ENCODE results near the gene PSME4. TPM values are rescaled to one million over a fixed set of nuclear protein-coding genes. Genes with fewer than 3 reads are reported as not detected.

PSME4 gene
- total and polyA plus RNA-seq, 2 of the 13 experiments (the other 11 are each of a cell fraction or from before 2014, with no cell fraction given) = 52.1 to 77.8 TPM

- Histone ChIP-seq H3K9me3 (ENCODE audit: low read length) (no peaks in the 10 kb centered on the region), H2AFZ (ENCODE audit: low read length) (no peak overlapping the region), H3K36me3 (replicated peaks in 1 of 2; ENCODE audit: control insufficient read depth in 1 of 2, insufficient read depth in 2 of 2, low read length in 2 of 2) (peaks cover 7 to 20% of the 10 kb centered on the region in 2 experiments; a peak in 4 of 5 replicates), H3K27ac (ENCODE audit: extremely low read length, insufficient read depth, low read length) (no peak overlapping the region), H3K79me2 (ENCODE audit: insufficient read depth, low read length) (no peaks in the 10 kb centered on the region), H3K4me2 (ENCODE audit: low read depth, low read length) (no peak overlapping the region), H4K20me1 (ENCODE audit: insufficient read depth, low read length) (no peaks in the 10 kb centered on the region), H3K4me1 (ENCODE audit: insufficient read depth, low read length) (peaks cover 39% of the 10 kb centered on the region), H3K27me3 (ENCODE audit: control insufficient read depth in 1 of 2, insufficient read depth in 2 of 2, low read length in 2 of 2) (no peaks in the 10 kb centered on the region), H3K9ac (ENCODE audit: insufficient read depth, low read depth, low read length) (no peak overlapping the region), H3K4me3 (replicated peaks in 1 of 3; ENCODE audit: insufficient read depth in 1 of 3, low read depth in 2 of 3, low read length in 3 of 3) (no peak overlapping the region)
- ChIA-PET CTCF (ENCODE audit: low intra/inter-chr PET ratio, low total read pairs) (no interaction called here), POLR2A (no interaction called here)
- no peak for ATAC-seq
- in situ Hi-C loops (cut with HindIII; ENCODE audit: extremely low pct_ligation_motif_present, low pct_unique_long_range_greater_than_20kb) (no loop called here), intact Hi-C loops (cut with micrococcal nuclease; ENCODE audit: unreplicated experiment) (no loop called here)
- peak; percentile 13 for TF ChIP-seq TEAD3 (CRISPR knock-in tag; optimal IDR thresholded peaks at IDR 0.05; ENCODE audit: borderline replicate concordance)
- no peak for TF ChIP-seq ZNF788 (CRISPR knock-in tag; IDR thresholded peaks at IDR 0.05; ENCODE audit: borderline replicate concordance)
- TF ChIP-seq RNF219 (CRISPR knock-in tag; IDR thresholded peaks at IDR 0.05) = no peak
- peak; percentile 92 for TF ChIP-seq ZNF770 (CRISPR knock-in tag; IDR thresholded peaks at IDR 0.05)
- TF ChIP-seq POLR2G (IDR thresholded peaks at IDR 0.05; ENCODE audit: low read depth, low read length) = 0 out of 2 replicates have a peak, but pooled peaks have one; percentile 31
- DNase-seq (ENCODE audit: low spot score) = no peak
- no peak for FAIRE-seq
- WGBS (ENCODE audit: low lambda C conversion rate) = 89% methylated on average over 6 of the region's 6 CpGs
- BruUV-seq (replicated peaks) = no TSS peak
Measured at GRCh38 chr2:53821810-53822209, 149.0 kb downstream of the PSME4 start.

All from HepG2 (cell line).